Measurements from ENCODE around the gene XRRA1. TPM values are rescaled to one million over a fixed set of nuclear protein-coding genes. Genes with fewer than 3 reads are reported as not detected.
A peak's percentile ranks its signal among the peaks of the same experiment; 100 is the strongest.
"Not testable (repeated sequence)": the region's sequence is repeated elsewhere in the genome, so short reads cannot be mapped to it uniquely, and the experiment has no call there.

XRRA1 gene
- total RNA-seq, 2 donors from 2014 or later = 7.2 to 9.0 TPM

- no peaks in the 10 kb centered on the region for H3K4me1 ChIP-seq (ENCODE audit: control insufficient read depth, insufficient read depth, low read length)
- Mint-ChIP-seq H3K27ac (no peak overlapping the region), H3K4me3 (no peak overlapping the region), H3K36me3 (ENCODE audit: low read depth) (peaks cover 40% of the 10 kb centered on the region), H3K27me3 (ENCODE audit: insufficient read depth) (no peaks in the 10 kb centered on the region), H3K9me3 (no peaks in the 10 kb centered on the region), H3K4me1 (peaks cover 13% of the 10 kb centered on the region)
- no peaks in the 10 kb centered on the region for H3K9me3 ChIP-seq (ENCODE audit: control insufficient read depth, low read length)
- no peak overlapping the region for H3K9ac ChIP-seq (ENCODE audit: extremely low read depth, low read length, poor library complexity, severe bottlenecking)
- no peak overlapping the region for H3K4me3 ChIP-seq (ENCODE audit: low read length)
- no peaks in the 10 kb centered on the region for H3K27me3 ChIP-seq (ENCODE audit: control insufficient read depth, insufficient read depth, low read length, poor library complexity, severe bottlenecking)
- peaks cover 83% of the 10 kb centered on the region for H3K36me3 ChIP-seq (ENCODE audit: control insufficient read depth, insufficient read depth, low read length)
- no peak for TF ChIP-seq CTCF (conservative IDR thresholded peaks at IDR 0.05)
- no peak for DNase-seq
- 87% methylated on average over 1 of the region's 1 CpG; no CpG with 5 or more reads in 1 of the 2 experiments for WGBS, 2 experiments (ENCODE audit: insufficient coverage in 1 of 2, insufficient read length in 1 of 2)
- no peak overlapping the region for H3K27ac ChIP-seq (ENCODE audit: low read depth, low read length)
Measured at GRCh38 chr11:74838188-74838587, 110.7 kb downstream of the XRRA1 start.

- Histone ChIP-seq H3K27me3 (ENCODE audit: control insufficient read depth, insufficient read depth, low read length, poor library complexity, severe bottlenecking) (no peaks in the 10 kb centered on the region), H3K36me3 (ENCODE audit: control insufficient read depth, insufficient read depth, low read length) (peaks cover 73% of the 10 kb centered on the region), H3K9me3 (ENCODE audit: control insufficient read depth, low read length) (no peaks in the 10 kb centered on the region), H3K27ac (ENCODE audit: low read depth, low read length) (no peak overlapping the region), H3K4me1 (ENCODE audit: control insufficient read depth, insufficient read depth, low read length) (no peaks in the 10 kb centered on the region), H3K9ac (ENCODE audit: extremely low read depth, low read length, poor library complexity, severe bottlenecking) (no peak overlapping the region), H3K4me3 (ENCODE audit: low read length) (no peak overlapping the region)
- peaks cover 13% of the 10 kb centered on the region for H3K4me1 Mint-ChIP-seq
- DNase-seq = no peak
- no peaks in the 10 kb centered on the region for H3K27me3 Mint-ChIP-seq (ENCODE audit: insufficient read depth)
- H3K36me3 Mint-ChIP-seq (ENCODE audit: low read depth) = peaks cover 31% of the 10 kb centered on the region
- H3K9me3 Mint-ChIP-seq = no peaks in the 10 kb centered on the region
- H3K27ac Mint-ChIP-seq = no peak overlapping the region
- TF ChIP-seq CTCF (conservative IDR thresholded peaks at IDR 0.05) = no peak
- WGBS, 2 experiments (ENCODE audit: insufficient coverage in 1 of 2, insufficient read length in 1 of 2) = 81 to 83% methylated on average over 1 of the region's 1 CpG
- no peak overlapping the region for H3K4me3 Mint-ChIP-seq
Measured at GRCh38 chr11:74837191-74837590, 111.7 kb downstream of the XRRA1 start.

GRCh38 chr11:74826901-74827300 lies 122.0 kb downstream of the XRRA1 start:
- Mint-ChIP-seq H3K4me3 (no peak overlapping the region), H3K36me3 (ENCODE audit: low read depth) (peaks cover 90% of the 10 kb centered on the region), H3K9me3 (peaks cover 67% of the 10 kb centered on the region), H3K4me1 (no peaks in the 10 kb centered on the region), H3K27me3 (ENCODE audit: insufficient read depth) (no peaks in the 10 kb centered on the region), H3K27ac (no peak overlapping the region)
- TF ChIP-seq CTCF (conservative IDR thresholded peaks at IDR 0.05) = no peak
- H3K27ac ChIP-seq (ENCODE audit: low read depth, low read length) = no peak overlapping the region
- WGBS, 2 experiments (ENCODE audit: insufficient coverage in 1 of 2, insufficient read length in 1 of 2) = 95 to 100% methylated on average over 4 of the region's 4 CpGs
- no peaks in the 10 kb centered on the region for H3K4me1 ChIP-seq (ENCODE audit: control insufficient read depth, insufficient read depth, low read length)
- DNase-seq = no peak
- peak overlapping the region; percentile 61 for H3K4me3 ChIP-seq (ENCODE audit: low read length)
- H3K27me3 ChIP-seq (ENCODE audit: control insufficient read depth, insufficient read depth, low read length, poor library complexity, severe bottlenecking) = no peaks in the 10 kb centered on the region
- H3K9me3 ChIP-seq (ENCODE audit: control insufficient read depth, low read length) = peaks cover 76% of the 10 kb centered on the region
- no peak overlapping the region for H3K9ac ChIP-seq (ENCODE audit: extremely low read depth, low read length, poor library complexity, severe bottlenecking)
- H3K36me3 ChIP-seq (ENCODE audit: control insufficient read depth, insufficient read depth, low read length) = peaks cover 79% of the 10 kb centered on the region

GRCh38 chr11:74825596-74825995 lies 123.3 kb downstream of the XRRA1 start:
- H3K9me3 ChIP-seq (ENCODE audit: control insufficient read depth, low read length) = peaks cover 80% of the 10 kb centered on the region
- H3K4me1 ChIP-seq (ENCODE audit: control insufficient read depth, insufficient read depth, low read length); H3K27me3 ChIP-seq (ENCODE audit: control insufficient read depth, insufficient read depth, low read length, poor library complexity, severe bottlenecking); H3K4me1 Mint-ChIP-seq; DNase-seq; H3K27ac ChIP-seq (ENCODE audit: low read depth, low read length); H3K4me3 Mint-ChIP-seq; H3K27me3 Mint-ChIP-seq (ENCODE audit: insufficient read depth); H3K27ac Mint-ChIP-seq; H3K9ac ChIP-seq (ENCODE audit: extremely low read depth, low read length, poor library complexity, severe bottlenecking): not testable (repeated sequence)
- H3K36me3 ChIP-seq (ENCODE audit: control insufficient read depth, insufficient read depth, low read length) = peaks cover 85% of the 10 kb centered on the region
- Mint-ChIP-seq H3K36me3 (ENCODE audit: low read depth) (peaks cover 84% of the 10 kb centered on the region), H3K9me3 (peaks cover 67% of the 10 kb centered on the region)
- H3K4me3 ChIP-seq (ENCODE audit: low read length) = peak overlapping the region; percentile 61
- 88 to 98% methylated on average over 2 of the region's 2 CpGs for WGBS, 2 experiments (ENCODE audit: insufficient coverage in 1 of 2, insufficient read length in 1 of 2)
